Measurements from ENCODE around the gene ASAP3. TPM values are rescaled to one million over a fixed set of nuclear protein-coding genes. Genes with fewer than 3 reads are reported as not detected.

Gene ASAP3
- total RNA-seq, 1 experiment from 2014 or later, result 2.9 TPM

GRCh38 chr1:23528250-23528978, 44.4 kb upstream of the ASAP3 start:
- intact Hi-C loops (cut with micrococcal nuclease; ENCODE audit: unreplicated experiment), result no loop called here
- peak; percentile 91 for DNase-seq
- BruUV-seq (replicated peaks), result no TSS peak
- H3K4me3 Mint-ChIP-seq (ENCODE audit: low read depth, unreplicated experiment), result no peak overlapping the region
- no peak overlapping the region for H3K27ac Mint-ChIP-seq (ENCODE audit: unreplicated experiment)
- TF ChIP-seq, protein P1, sequence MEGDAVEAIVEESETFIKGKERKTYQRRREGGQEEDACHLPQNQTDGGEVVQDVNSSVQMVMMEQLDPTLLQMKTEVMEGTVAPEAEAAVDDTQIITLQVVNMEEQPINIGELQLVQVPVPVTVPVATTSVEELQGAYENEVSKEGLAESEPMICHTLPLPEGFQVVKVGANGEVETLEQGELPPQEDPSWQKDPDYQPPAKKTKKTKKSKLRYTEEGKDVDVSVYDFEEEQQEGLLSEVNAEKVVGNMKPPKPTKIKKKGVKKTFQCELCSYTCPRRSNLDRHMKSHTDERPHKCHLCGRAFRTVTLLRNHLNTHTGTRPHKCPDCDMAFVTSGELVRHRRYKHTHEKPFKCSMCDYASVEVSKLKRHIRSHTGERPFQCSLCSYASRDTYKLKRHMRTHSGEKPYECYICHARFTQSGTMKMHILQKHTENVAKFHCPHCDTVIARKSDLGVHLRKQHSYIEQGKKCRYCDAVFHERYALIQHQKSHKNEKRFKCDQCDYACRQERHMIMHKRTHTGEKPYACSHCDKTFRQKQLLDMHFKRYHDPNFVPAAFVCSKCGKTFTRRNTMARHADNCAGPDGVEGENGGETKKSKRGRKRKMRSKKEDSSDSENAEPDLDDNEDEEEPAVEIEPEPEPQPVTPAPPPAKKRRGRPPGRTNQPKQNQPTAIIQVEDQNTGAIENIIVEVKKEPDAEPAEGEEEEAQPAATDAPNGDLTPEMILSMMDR (IDR thresholded peaks at IDR 0.05; ENCODE audit: unreplicated experiment), result no peak
- CTCF ChIA-PET, result interaction anchor here (0.6 to 1.3 kb wide), 6 partner anchors 9 to 125 kb away, joined by 3 to 9 read pairs (median 4); partner anchors contain the start of gene ASAP3
- H3K27me3 Mint-ChIP-seq (ENCODE audit: unreplicated experiment), result no peaks in the 10 kb centered on the region
- H3K9me3 Mint-ChIP-seq (ENCODE audit: low read depth, unreplicated experiment), result no peaks in the 10 kb centered on the region
- H3K4me1 Mint-ChIP-seq (ENCODE audit: low read depth, unreplicated experiment), result peaks cover 43% of the 10 kb centered on the region
- H3K36me3 Mint-ChIP-seq (ENCODE audit: insufficient read depth, unreplicated experiment), result peaks cover 22% of the 10 kb centered on the region

DNA sequence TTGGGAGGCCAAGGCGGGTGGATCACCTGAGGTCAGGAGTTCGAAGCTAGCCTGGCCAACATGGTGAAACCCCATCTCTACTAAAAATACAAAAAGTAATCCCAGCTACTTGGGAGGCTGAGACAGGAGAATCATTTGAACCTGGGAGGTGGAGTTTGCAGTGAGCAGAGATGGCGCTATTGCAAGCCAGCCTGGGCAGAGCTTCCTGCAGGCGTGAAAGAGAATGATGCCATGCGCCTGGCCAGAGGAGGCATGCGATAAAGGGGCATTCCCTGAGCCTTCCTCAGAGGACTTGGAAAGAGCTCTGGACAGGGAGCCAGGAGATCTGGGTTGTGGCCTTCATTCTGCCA, 43.9 kb upstream of the ASAP3 start:
- no TSS peak for BruUV-seq (replicated peaks)
- no peak overlapping the region for H3K4me3 Mint-ChIP-seq (ENCODE audit: low read depth, unreplicated experiment)
- H3K27ac Mint-ChIP-seq (ENCODE audit: unreplicated experiment), result no peak overlapping the region
- H3K4me1 Mint-ChIP-seq (ENCODE audit: low read depth, unreplicated experiment), result peaks cover 37% of the 10 kb centered on the region
- H3K9me3 Mint-ChIP-seq (ENCODE audit: low read depth, unreplicated experiment), result no peaks in the 10 kb centered on the region
- H3K36me3 Mint-ChIP-seq (ENCODE audit: insufficient read depth, unreplicated experiment), result peaks cover 22% of the 10 kb centered on the region
- DNase-seq, result no peak
- H3K27me3 Mint-ChIP-seq (ENCODE audit: unreplicated experiment), result no peaks in the 10 kb centered on the region
- TF ChIP-seq, protein P1 (IDR thresholded peaks at IDR 0.05; ENCODE audit: unreplicated experiment), result no peak
- intact Hi-C loops (cut with micrococcal nuclease; ENCODE audit: unreplicated experiment), result no loop called here
- CTCF ChIA-PET, result interaction anchor here (0.6 to 1.3 kb wide), 7 partner anchors 8 to 128 kb away, joined by 3 to 9 read pairs (median 4); partner anchors contain the start of gene ASAP3

GRCh38 chr1:23527366-23527765, 43.4 kb upstream of the ASAP3 start:
- intact Hi-C loops (cut with micrococcal nuclease; ENCODE audit: unreplicated experiment), result no loop called here
- peaks cover 22% of the 10 kb centered on the region for H3K36me3 Mint-ChIP-seq (ENCODE audit: insufficient read depth, unreplicated experiment)
- no peaks in the 10 kb centered on the region for H3K9me3 Mint-ChIP-seq (ENCODE audit: low read depth, unreplicated experiment)
- H3K4me3 Mint-ChIP-seq (ENCODE audit: low read depth, unreplicated experiment), result no peak overlapping the region
- no peak overlapping the region for H3K27ac Mint-ChIP-seq (ENCODE audit: unreplicated experiment)
- CTCF ChIA-PET, result interaction anchor here (0.6 to 1.3 kb wide), 3 partner anchors 9 to 129 kb away, joined by 3 to 4 read pairs (median 3); partner anchors contain the start of gene ASAP3
- TF ChIP-seq, protein P1 (IDR thresholded peaks at IDR 0.05; ENCODE audit: unreplicated experiment), result no peak
- no peak for DNase-seq
- H3K4me1 Mint-ChIP-seq (ENCODE audit: low read depth, unreplicated experiment), result peaks cover 35% of the 10 kb centered on the region
- no TSS peak for BruUV-seq (replicated peaks)
- H3K27me3 Mint-ChIP-seq (ENCODE audit: unreplicated experiment), result no peaks in the 10 kb centered on the region

DNA sequence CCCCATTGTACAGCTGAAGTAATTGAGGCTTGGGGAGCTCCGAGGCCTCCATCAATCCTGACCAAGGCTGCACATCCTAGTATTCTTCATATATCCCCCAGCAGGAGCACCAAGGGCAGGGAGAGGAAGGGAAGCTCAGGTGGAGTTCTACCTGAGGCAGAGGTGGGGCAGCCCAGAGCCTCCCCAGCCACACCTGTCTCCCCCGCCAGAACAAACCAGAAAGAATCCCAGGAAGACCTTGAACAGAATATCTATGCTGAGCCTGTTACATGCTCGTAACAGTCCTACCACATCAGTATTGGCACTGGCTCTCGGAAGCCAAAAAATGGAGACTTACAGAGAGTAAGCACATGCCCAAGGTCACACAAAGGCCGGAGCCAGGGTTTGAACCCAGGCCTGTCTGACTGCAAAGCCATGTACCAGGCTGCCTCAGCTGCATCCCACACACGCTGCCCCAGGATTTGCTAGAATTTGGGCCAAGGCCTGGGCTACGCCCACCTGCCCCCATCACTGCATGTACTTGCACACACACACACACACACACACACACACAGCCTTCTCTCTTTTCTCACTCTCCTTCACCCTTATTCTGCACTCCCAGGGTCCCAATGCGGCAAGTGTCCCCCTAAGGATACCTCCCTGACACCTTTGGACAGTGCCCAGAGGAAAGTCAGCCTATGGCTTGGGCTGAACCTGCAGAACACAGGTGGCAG, 42.5 kb upstream of the ASAP3 start:
- BruUV-seq (replicated peaks), result no TSS peak
- Mint-ChIP-seq H3K27ac (ENCODE audit: unreplicated experiment) (no peak overlapping the region), H3K9me3 (ENCODE audit: low read depth, unreplicated experiment) (no peaks in the 10 kb centered on the region), H3K4me3 (ENCODE audit: low read depth, unreplicated experiment) (no peak overlapping the region), H3K36me3 (ENCODE audit: insufficient read depth, unreplicated experiment) (peaks cover 22% of the 10 kb centered on the region), H3K27me3 (ENCODE audit: unreplicated experiment) (no peaks in the 10 kb centered on the region), H3K4me1 (ENCODE audit: low read depth, unreplicated experiment) (peaks cover 35% of the 10 kb centered on the region)
- DNase-seq, result no peak
- intact Hi-C loops (cut with micrococcal nuclease; ENCODE audit: unreplicated experiment), result no loop called here
- CTCF ChIA-PET, result no interaction called here
- TF ChIP-seq, protein P1 (IDR thresholded peaks at IDR 0.05; ENCODE audit: unreplicated experiment), result no peak
